ENCODE measurements around the gene ARID1B. TPM values are rescaled to one million over a fixed set of nuclear protein-coding genes. Genes with fewer than 3 reads are reported as not detected.

ARID1B gene
- total and polyA plus RNA-seq, 9 of the 15 experiments (the other 6 are each of a cell fraction or from before 2014, with no cell fraction given) = 12.5 to 50.5 (median 25.8) TPM

DNA sequence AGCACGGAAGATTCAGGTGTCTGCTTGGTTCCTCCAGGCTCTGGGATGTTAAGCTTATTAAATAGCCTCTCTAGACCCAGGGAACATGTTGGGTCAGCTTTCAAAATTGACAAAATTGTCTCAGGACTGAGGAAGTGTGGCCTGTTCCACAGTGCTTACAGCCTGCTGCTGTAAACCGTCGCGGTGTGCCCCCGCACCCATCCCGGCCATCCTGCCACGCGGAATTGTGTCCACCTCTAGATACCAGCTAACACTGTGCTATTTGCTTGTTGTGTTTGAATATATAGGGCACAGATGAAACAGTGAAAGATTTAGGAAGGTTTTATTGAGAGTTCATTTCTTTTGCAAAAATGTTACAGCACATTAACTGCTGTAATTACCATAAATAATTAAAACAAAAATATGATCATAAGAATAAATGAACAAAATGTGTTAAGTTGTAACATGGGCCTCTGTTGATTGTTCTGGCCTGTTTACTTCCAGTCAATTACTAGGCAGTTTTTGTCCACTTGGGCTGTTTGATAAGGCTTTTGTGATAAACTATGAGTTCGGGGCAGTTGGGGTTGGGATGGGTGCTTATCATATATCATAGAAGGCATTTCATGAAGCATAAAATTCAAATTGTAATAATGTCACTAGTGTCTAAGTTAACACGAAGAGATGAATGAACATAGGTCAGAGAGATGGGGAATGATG, 77.4 kb downstream of the ARID1B start (continued):
- TF ChIP-seq, protein P1, sequence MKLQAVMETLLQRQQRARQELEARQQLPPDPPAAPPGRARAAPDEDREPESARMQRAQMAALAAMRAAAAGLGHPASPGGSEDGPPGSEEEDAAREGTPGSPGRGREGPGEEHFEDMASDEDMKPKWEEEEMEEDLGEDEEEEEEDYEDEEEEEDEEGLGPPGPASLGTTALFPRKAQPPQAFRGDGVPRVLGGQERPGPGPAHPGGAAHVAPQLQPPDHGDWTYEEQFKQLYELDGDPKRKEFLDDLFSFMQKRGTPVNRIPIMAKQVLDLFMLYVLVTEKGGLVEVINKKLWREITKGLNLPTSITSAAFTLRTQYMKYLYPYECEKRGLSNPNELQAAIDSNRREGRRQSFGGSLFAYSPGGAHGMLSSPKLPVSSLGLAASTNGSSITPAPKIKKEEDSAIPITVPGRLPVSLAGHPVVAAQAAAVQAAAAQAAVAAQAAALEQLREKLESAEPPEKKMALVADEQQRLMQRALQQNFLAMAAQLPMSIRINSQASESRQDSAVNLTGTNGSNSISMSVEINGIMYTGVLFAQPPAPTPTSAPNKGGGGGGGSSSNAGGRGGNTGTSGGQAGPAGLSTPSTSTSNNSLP (IDR thresholded peaks at IDR 0.05; ENCODE audit: borderline replicate concordance, low read depth, low read length) = 0 out of 2 replicates have a peak, but pooled peaks have one; percentile 55
- peak; percentile 55 for TF ChIP-seq TCF3 (CRISPR knock-in tag; IDR thresholded peaks at IDR 0.05)
- TF ChIP-seq MEF2D (tag; conservative IDR thresholded peaks at IDR 0.05; ENCODE audit: low read depth) = no peak
- no peak for TF ChIP-seq KAT7 (CRISPR knock-in tag; IDR thresholded peaks at IDR 0.05; ENCODE audit: borderline replicate concordance)
- TF ChIP-seq TCF7 (IDR thresholded peaks at IDR 0.05; ENCODE audit: borderline replicate concordance) = no peak
- no peak for TF ChIP-seq ZNF280B (CRISPR knock-in tag; IDR thresholded peaks at IDR 0.05)
- no peak for TF ChIP-seq TRIM28 (IDR thresholded peaks at IDR 0.05)
- TF ChIP-seq, protein P2, sequence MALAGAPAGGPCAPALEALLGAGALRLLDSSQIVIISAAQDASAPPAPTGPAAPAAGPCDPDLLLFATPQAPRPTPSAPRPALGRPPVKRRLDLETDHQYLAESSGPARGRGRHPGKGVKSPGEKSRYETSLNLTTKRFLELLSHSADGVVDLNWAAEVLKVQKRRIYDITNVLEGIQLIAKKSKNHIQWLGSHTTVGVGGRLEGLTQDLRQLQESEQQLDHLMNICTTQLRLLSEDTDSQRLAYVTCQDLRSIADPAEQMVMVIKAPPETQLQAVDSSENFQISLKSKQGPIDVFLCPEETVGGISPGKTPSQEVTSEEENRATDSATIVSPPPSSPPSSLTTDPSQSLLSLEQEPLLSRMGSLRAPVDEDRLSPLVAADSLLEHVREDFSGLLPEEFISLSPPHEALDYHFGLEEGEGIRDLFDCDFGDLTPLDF (CRISPR knock-in tag; IDR thresholded peaks at IDR 0.05) = no peak
- TF ChIP-seq STAT5A (IDR thresholded peaks at IDR 0.05; ENCODE audit: borderline replicate concordance, low read length) = no peak
- peak; percentile 28; the same call in 1 of the 2 replicates for TF ChIP-seq MTA2 (IDR thresholded peaks at IDR 0.05; ENCODE audit: low read depth)
- TF ChIP-seq, protein P3, sequence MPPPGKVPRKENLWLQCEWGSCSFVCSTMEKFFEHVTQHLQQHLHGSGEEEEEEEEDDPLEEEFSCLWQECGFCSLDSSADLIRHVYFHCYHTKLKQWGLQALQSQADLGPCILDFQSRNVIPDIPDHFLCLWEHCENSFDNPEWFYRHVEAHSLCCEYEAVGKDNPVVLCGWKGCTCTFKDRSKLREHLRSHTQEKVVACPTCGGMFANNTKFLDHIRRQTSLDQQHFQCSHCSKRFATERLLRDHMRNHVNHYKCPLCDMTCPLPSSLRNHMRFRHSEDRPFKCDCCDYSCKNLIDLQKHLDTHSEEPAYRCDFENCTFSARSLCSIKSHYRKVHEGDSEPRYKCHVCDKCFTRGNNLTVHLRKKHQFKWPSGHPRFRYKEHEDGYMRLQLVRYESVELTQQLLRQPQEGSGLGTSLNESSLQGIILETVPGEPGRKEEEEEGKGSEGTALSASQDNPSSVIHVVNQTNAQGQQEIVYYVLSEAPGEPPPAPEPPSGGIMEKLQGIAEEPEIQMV (tag; conservative IDR thresholded peaks at IDR 0.05; ENCODE audit: low read depth) = no peak
- no peak for TF ChIP-seq SIN3B (IDR thresholded peaks at IDR 0.05; ENCODE audit: low read depth)
- no peak for TF ChIP-seq ILK (tag; IDR thresholded peaks at IDR 0.05; ENCODE audit: borderline replicate concordance, low read depth)
- no peak for TF ChIP-seq RBM17 (IDR thresholded peaks at IDR 0.05; ENCODE audit: borderline replicate concordance, low read depth, low read length)
- no peak for TF ChIP-seq ZNF197 (CRISPR knock-in tag; IDR thresholded peaks at IDR 0.05; ENCODE audit: low read depth)
- TF ChIP-seq ZBTB12 (CRISPR knock-in tag; IDR thresholded peaks at IDR 0.05) = no peak
- no peak for TF ChIP-seq TFAM (CRISPR knock-in tag; conservative IDR thresholded peaks at IDR 0.05)
- TF ChIP-seq POU5F1 (IDR thresholded peaks at IDR 0.05; ENCODE audit: borderline replicate concordance, low read depth, low read length, partially characterized antibody) = no peak
- no peak for TF ChIP-seq GABPB1 (CRISPR knock-in tag; IDR thresholded peaks at IDR 0.05)
- peak; percentile 18; the same call in 1 of the 2 replicates for TF ChIP-seq NCOR1 (IDR thresholded peaks at IDR 0.05)
- no peak for TF ChIP-seq RBM22 (IDR thresholded peaks at IDR 0.05; ENCODE audit: low read depth, low read length, poor library complexity, severe bottlenecking)
